Brain microvascular endothelial cell (primary cell): ENCODE data around the gene MDM4.
A peak's percentile ranks its signal among the peaks of the same experiment; 100 is the strongest.
"Not testable (repeated sequence)": the region's sequence is repeated elsewhere in the genome, so short reads cannot be mapped to it uniquely, and the experiment has no call there.

Experiments
- DNase-seq: peaks from one replicate; pipeline ENCODE4 v3.0.0-alpha.2; 2020
- H3K27ac ChIP-seq: fragments of 250-450 bp; sonication (Bioruptor Pico); 2 replicates; pipeline ENCODE4 v1.5.1; 2020; ENCODE audit warnings: mild to moderate bottlenecking, moderate library complexity
- H3K27me3 ChIP-seq: fragments of 250-450 bp; sonication (Bioruptor Pico); replicated peaks from 2 replicates; pipeline ENCODE4 v1.5.1; 2020; ENCODE audit warnings: mild to moderate bottlenecking
- H3K36me3 ChIP-seq: fragments of 250-450 bp; sonication (Bioruptor Pico); replicated peaks from 2 replicates; pipeline ENCODE4 v1.5.1; 2020; ENCODE audit warnings: mild to moderate bottlenecking
- H3K4me3 ChIP-seq: 2 replicates; pipeline ENCODE4 v1.5.1; 2011; ENCODE audit warnings: low read depth, mild to moderate bottlenecking, control low read depth, low read length, moderate library complexity
- CTCF ChIP-seq: IDR thresholded peaks from 2 replicates; pipeline ENCODE4 v1.5.1; 2011; ENCODE audit warnings: low read depth, mild to moderate bottlenecking, moderate library complexity, low read length, control low read depth, inconsistent platforms; ENCODE audit errors: missing control alignments
- in situ Hi-C: cut with HindIII; loops from 2 replicates; pipeline ENCODE4 v1.10.0; 2017; ENCODE audit warnings: low sequenced_read_pairs, low pct_ligation_motif_present

MDM4 gene

DNA sequence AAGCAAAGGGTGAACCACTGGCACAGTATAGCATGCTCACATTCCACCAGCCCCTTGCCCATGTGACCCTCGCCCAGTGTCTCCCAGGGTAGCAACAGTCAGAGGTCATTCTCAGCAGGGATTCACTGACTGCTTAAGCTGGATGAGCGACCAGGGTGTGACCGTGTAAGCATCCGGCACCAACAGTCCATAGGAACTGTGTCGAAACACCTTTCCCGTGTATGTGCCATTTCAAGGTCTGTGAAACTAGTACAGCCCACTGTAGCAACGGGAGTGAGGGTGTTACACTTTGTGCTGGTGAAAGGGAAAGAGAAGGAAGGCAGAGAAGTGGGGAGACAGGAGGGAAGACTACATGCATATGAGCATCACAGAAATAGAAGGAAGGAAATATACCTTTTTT, 32.4 kb upstream of the MDM4 start:
- in situ Hi-C loops = no loop called here
- TF ChIP-seq CTCF = no peak
- DNase-seq = no peak
- no peak overlapping the region for H3K27ac ChIP-seq
- H3K36me3 ChIP-seq = no peaks in the 10 kb centered on the region
- H3K27me3 ChIP-seq = peaks cover 4% of the 10 kb centered on the region
- no peak overlapping the region for H3K4me3 ChIP-seq

DNA sequence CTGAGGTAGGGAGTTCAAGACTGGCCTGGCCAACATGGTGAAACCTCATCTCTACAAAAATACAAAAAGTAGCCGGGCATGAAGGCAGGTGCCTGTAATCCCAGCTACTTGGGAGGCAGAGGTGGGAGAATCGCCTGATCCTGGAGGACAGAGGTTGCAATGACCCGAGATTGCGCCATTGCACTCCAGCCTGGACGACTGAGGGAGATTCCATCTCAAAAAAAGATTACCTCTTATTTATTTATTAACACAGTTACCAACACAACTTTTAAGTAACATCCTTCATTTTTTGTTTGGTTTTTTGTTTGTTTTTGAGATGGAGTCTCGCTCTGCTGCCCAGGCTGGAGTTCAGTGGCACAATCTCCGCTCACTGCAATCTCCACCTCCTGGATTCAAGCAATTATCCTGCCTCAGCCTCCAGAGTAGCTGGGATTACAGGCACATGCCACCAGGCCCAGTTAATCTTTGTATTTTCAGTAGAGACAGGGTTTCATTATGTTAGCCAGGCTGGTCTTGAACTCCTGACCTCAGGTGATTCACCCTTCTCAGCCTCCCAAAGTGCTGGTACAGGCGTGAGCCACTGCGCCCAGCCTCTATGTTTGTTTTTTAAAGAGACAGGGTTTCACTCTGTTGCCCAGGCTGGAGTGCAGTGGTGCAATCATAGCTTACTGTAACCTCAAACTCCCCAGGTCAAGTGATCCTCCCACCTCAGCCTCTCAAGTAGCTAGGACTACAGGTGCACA, 29.5 kb upstream of the MDM4 start:
- H3K27me3 ChIP-seq, H3K36me3 ChIP-seq, H3K4me3 ChIP-seq, DNase-seq, H3K27ac ChIP-seq, in situ Hi-C loops: not testable (repeated sequence)

- TF ChIP-seq CTCF = no peak
- in situ Hi-C loops = no loop called here
- DNase-seq = no peak
- Histone ChIP-seq H3K27ac (no peak overlapping the region), H3K36me3 (no peaks in the 10 kb centered on the region), H3K27me3 (peaks cover 5% of the 10 kb centered on the region), H3K4me3 (no peak overlapping the region)
Observed at GRCh38 chr1:204487256-204487615, 29.0 kb upstream of the MDM4 start.

DNA sequence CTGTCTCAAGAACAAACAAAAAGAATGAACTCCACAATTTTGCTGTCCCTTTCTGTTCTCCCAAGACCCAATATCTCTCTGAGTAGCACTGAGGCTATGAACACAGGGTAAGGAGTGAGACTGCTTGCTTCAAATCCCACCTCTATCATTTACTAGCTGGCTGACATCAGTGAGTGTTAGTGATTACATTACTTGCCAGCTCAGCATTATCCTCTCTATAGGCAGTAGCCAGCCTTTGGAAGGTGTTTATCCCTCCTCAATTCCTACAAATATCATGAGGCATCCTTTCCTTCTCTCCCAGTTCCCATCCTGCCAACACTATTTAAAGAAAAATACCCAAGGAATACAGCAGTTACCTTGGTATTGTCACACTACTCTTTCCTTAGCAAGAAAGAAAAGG, 24.6 kb upstream of the MDM4 start:
- H3K27me3 ChIP-seq = peaks cover 9% of the 10 kb centered on the region
- in situ Hi-C loops = no loop called here
- no peak overlapping the region for H3K27ac ChIP-seq
- H3K36me3 ChIP-seq = no peaks in the 10 kb centered on the region
- DNase-seq = no peak
- H3K4me3 ChIP-seq = no peak overlapping the region
- no peak for TF ChIP-seq CTCF

- Histone ChIP-seq H3K4me3 (peak overlapping the region; percentile 69), H3K36me3 (no peaks in the 10 kb centered on the region), H3K27me3 (peaks cover 10% of the 10 kb centered on the region), H3K27ac (no peak overlapping the region)
- no peak for TF ChIP-seq CTCF
- no peak for DNase-seq
- in situ Hi-C loops = no loop called here
Observed at GRCh38 chr1:204493145-204493983, 22.8 kb upstream of the MDM4 start.

GRCh38 chr1:204493984-204494280, 22.3 kb upstream of the MDM4 start:
- peak; percentile 12 for DNase-seq
- Histone ChIP-seq H3K36me3 (no peaks in the 10 kb centered on the region), H3K4me3 (peak overlapping the region; percentile 69), H3K27me3 (peaks cover 12% of the 10 kb centered on the region), H3K27ac (no peak overlapping the region)
- no peak for TF ChIP-seq CTCF
- in situ Hi-C loops = no loop called here
